Ovary (tissue), 9 donors: ENCODE data around the gene CCP110. TPM values are rescaled to one million over a fixed set of nuclear protein-coding genes. Genes with fewer than 3 reads are reported as not detected.

Source experiments
- DNase-seq, 5 donors: peaks; one replicate each; pipeline ENCODE4 v3.0.0-alpha.2; 2019 to 2020
- H3K27ac ChIP-seq, 2 donors: fragments of 200-600 bp; one replicate each; pipeline versions ENCODE4 v1.5.1 to v1.8.0; 2019 to 2022
- H3K27me3 ChIP-seq: fragments of 200-600 bp; one replicate; pipeline ENCODE4 v1.8.0; 2022
- H3K36me3 ChIP-seq: fragments of 200-600 bp; sonication (generic); one replicate; pipeline ENCODE4 v1.5.1; 2019
- H3K4me1 ChIP-seq: one replicate; pipeline ENCODE4 v1.8.1; 2013; ENCODE audit warnings: mild to moderate bottlenecking, moderate library complexity; ENCODE audit not compliant: insufficient read depth
- H3K4me3 ChIP-seq: fragments of 200-600 bp; sonication (generic); one replicate; pipeline ENCODE4 v1.5.1; 2017
- H3K9me3 ChIP-seq, 2 donors: fragments of 200-600 bp in 1 of 2; sonication (generic) in 1 of 2; one replicate each; pipeline versions ENCODE4 v1.5.1 to v1.8.1; 2013 to 2019; ENCODE audit warnings: mild to moderate bottlenecking in 1 of 2, moderate library complexity in 1 of 2
- CTCF ChIP-seq, 3 donors: fragments of 450-650 bp in 2 of 3; fragments of 200-600 bp in 1 of 3; IDR thresholded peaks; one replicate each; pipeline versions ENCODE4 v1.5.1 to v1.8.0; 2016 to 2022; ENCODE audit warnings: antibody characterized with exemption in 3 of 3, mild to moderate bottlenecking in 1 of 3
- EP300 ChIP-seq: sonication (generic); formaldehyde crosslinking; IDR thresholded peaks from one replicate; pipeline ENCODE4 v1.6.1; 2017; ENCODE audit warnings: antibody characterized with exemption
- POLR2A ChIP-seq: fragments of 450-650 bp; IDR thresholded peaks from one replicate; pipeline ENCODE4 v1.6.1; 2017; ENCODE audit warnings: antibody characterized with exemption, mild to moderate bottlenecking, moderate library complexity
- WGBS, 3 donors: extraction: QIAGEN DNeasy Blood & Tissue Kit in 1 of 3; methylation state at CpG; one replicate each; pipeline versions ENCODE4 v1.1.5 to v1.1.7; 2013 to 2017; 5-methylcytosine and 5-hydroxymethylcytosine counted together
- intact Hi-C, 4 donors: fragments of 100-400 bp; cut with DNase I; formaldehyde crosslinking; loops; one replicate each; pipeline versions ENCODE4 v1.11.0 to v1.15.1; 2022 to 2023
- polyA plus RNA-seq, 2 donors: library from polyadenylated mRNA; stranded (reverse); fragments of 200-250 nt in 1 of 2; fragments of 350-450 nt in 1 of 2; fragmentation: Illumina TruSeq in 1 of 2; extraction: RNeasy Lipid Tissue Mini Kit (QIAGEN cat#74804) in 1 of 2; gene quantifications; one replicate each; pipeline ENCODE4 v1.2.3, GENCODE V29; 2013 to 2014
- total RNA-seq, 7 donors: library from RNA; depleted of rRNA in 2 of 7; stranded (reverse); fragments of >200 nt in 2 of 7; fragmentation: NEBNext Ultra II Directional in 3 of 7; extraction: Animal tissue kit (Norgen Biotek cat#: 25700) in 3 of 7; gene quantifications; one replicate each; pipeline versions ENCODE4 v1.1.0 to v1.2.4, GENCODE V29; 2016 to 2023
- donor health status: DM: no; HTN: no; CAD: no; lungs with moderate emphysema.
- donor health status: DM: no; HTN: no; CAD: no.
- donor health status: Bipolar disorder and iron deficiency.
- donor health status: DM: yes; HTN: yes; CAD: no.
- donor health status: DM: no; HTN: no; CAD: no.
- donor health status: DM: yes; HTN: yes; CAD: no.

CCP110 gene
- total and polyA plus RNA-seq, 9 donors, result 7.2 to 22.9 (median 19.1) TPM

GRCh38 chr16:19518388-19518787 lies 5.4 kb upstream of the CCP110 start:
- intact Hi-C loops, result no loop called here
- Histone ChIP-seq H3K4me3 (no peak overlapping the region), H3K36me3 (no peaks in the 10 kb centered on the region), H3K27me3 (no peaks in the 10 kb centered on the region), H3K4me1 (peaks cover 5% of the 10 kb centered on the region), H3K27ac (no peak overlapping the region), H3K9me3 (no peaks in the 10 kb centered on the region)
- DNase-seq, result no peak
- 46 to 59% (median 58%) methylated on average over 2 of the region's 2 CpGs for WGBS, 3 donors
- TF ChIP-seq CTCF (IDR thresholded peaks at IDR 0.05) (no peak), POLR2A (no peak), EP300 (no peak)

- Histone ChIP-seq H3K36me3 (no peaks in the 10 kb centered on the region), H3K9me3 (no peaks in the 10 kb centered on the region), H3K4me3 (peak overlapping the region; percentile 78), H3K27ac (peak overlapping the region in 1 of 2 donors; percentile 78), H3K27me3 (no peaks in the 10 kb centered on the region), H3K4me1 (peaks cover 13% of the 10 kb centered on the region)
- intact Hi-C loops, result no loop called here
- WGBS, 3 donors, result 1 to 3% (median 2%) methylated on average over 8 of the region's 8 CpGs
- TF ChIP-seq POLR2A (no peak), EP300 (no peak), CTCF (IDR thresholded peaks at IDR 0.05) (no peak)
- DNase-seq, result no peak
These were observed 2.8 kb upstream of the CCP110 start for GRCh38 chr16:19520861-19521331.

- DNase-seq, result peak; percentile 95 to 97 (median 96)
- WGBS, 3 donors, result 0 to 1% (median 0%) methylated on average over 51 to 62 of the region's 62 CpGs
- Histone ChIP-seq H3K4me1 (peaks cover 13% of the 10 kb centered on the region), H3K4me3 (peak within 1 kb of the TSS; percentile 78), H3K36me3 (no peaks in the 10 kb centered on the region), H3K27ac (peak within 1 kb of the TSS; percentile 16 to 78), H3K27me3 (no peaks in the 10 kb centered on the region), H3K9me3 (no peaks in the 10 kb centered on the region)
- TF ChIP-seq EP300, result no peak
- peak; percentile 77 for TF ChIP-seq POLR2A
- TF ChIP-seq CTCF (IDR thresholded peaks at IDR 0.05), result peak in 1 of 3 donors; percentile 21
- intact Hi-C loops, result no loop called here
These were observed 2.0 kb upstream of the CCP110 start, which contains the start of gene GDE1 for GRCh38 chr16:19521471-19522396. TSS of gene GDE1 (minus strand) at chr16:19522098. CDS start at chr16:19521964, 134 bp downstream.

GRCh38 chr16:19522397-19522732 lies 1.4 kb upstream of the CCP110 start:
- Histone ChIP-seq H3K27ac (peak overlapping the region in 1 of 2 donors; percentile 78), H3K27me3 (no peaks in the 10 kb centered on the region), H3K4me1 (peaks cover 13% of the 10 kb centered on the region), H3K36me3 (no peaks in the 10 kb centered on the region), H3K4me3 (no peak overlapping the region), H3K9me3 (no peaks in the 10 kb centered on the region)
- no peak for TF ChIP-seq EP300
- no peak for TF ChIP-seq CTCF (IDR thresholded peaks at IDR 0.05)
- TF ChIP-seq POLR2A, result no peak
- intact Hi-C loops, result no loop called here
- WGBS, 3 donors, result 24 to 42% (median 26%) methylated on average over 5 of the region's 5 CpGs
- DNase-seq, result no peak
